ENCODE results near the gene ADK. TPM values are rescaled to one million over a fixed set of nuclear protein-coding genes. Genes with fewer than 3 reads are reported as not detected.

Gene ADK
- total RNA-seq, 4 donors from 2014 or later: 15.3 to 23.3 (median 20.8) TPM

GRCh38 chr10:74539317-74539716 lies 388.3 kb downstream of the ADK start:
- Histone ChIP-seq H3K36me3 (no peaks in the 10 kb centered on the region), H3K9me3 (no peaks in the 10 kb centered on the region), H3K27me3 (no peaks in the 10 kb centered on the region), H3K4me1 (no peaks in the 10 kb centered on the region), H3K4me3 (no peak overlapping the region), H3K27ac (no peak overlapping the region)
- ATAC-seq: no peak
- TF ChIP-seq POLR2AphosphoS5 (IDR thresholded peaks at IDR 0.05) (no peak), CTCF (IDR thresholded peaks at IDR 0.05) (no peak), EP300 (IDR thresholded peaks at IDR 0.05) (no peak), POLR2A (IDR thresholded peaks at IDR 0.05) (no peak)
- 88 to 92% methylated on average over 2 of the region's 2 CpGs for WGBS, 2 donors (ENCODE audit: low coverage in 1 of 2)

- H3K27ac ChIP-seq: no peak overlapping the region
- no peak overlapping the region for H3K4me3 ChIP-seq
- no peak for ATAC-seq
- no peaks in the 10 kb centered on the region for H3K36me3 ChIP-seq
- no peaks in the 10 kb centered on the region for H3K4me1 ChIP-seq
- no peaks in the 10 kb centered on the region for H3K9me3 ChIP-seq
- TF ChIP-seq POLR2A (IDR thresholded peaks at IDR 0.05): no peak
- TF ChIP-seq CTCF (IDR thresholded peaks at IDR 0.05): no peak
- no peak for TF ChIP-seq POLR2AphosphoS5 (IDR thresholded peaks at IDR 0.05)
- no peak for TF ChIP-seq EP300 (IDR thresholded peaks at IDR 0.05)
- WGBS, 2 donors (ENCODE audit: low coverage in 1 of 2): 80 to 100% methylated on average over 1 of the region's 1 CpG
- no peaks in the 10 kb centered on the region for H3K27me3 ChIP-seq
These were observed 390.4 kb downstream of the ADK start for GRCh38 chr10:74541375-74541774.

GRCh38 chr10:74542077-74542476 lies 391.1 kb downstream of the ADK start:
- TF ChIP-seq CTCF (IDR thresholded peaks at IDR 0.05) (no peak), POLR2AphosphoS5 (IDR thresholded peaks at IDR 0.05) (peak; percentile 90)
- Histone ChIP-seq H3K4me1 (no peaks in the 10 kb centered on the region), H3K9me3 (no peaks in the 10 kb centered on the region), H3K27ac (no peak overlapping the region), H3K27me3 (no peaks in the 10 kb centered on the region), H3K36me3 (no peaks in the 10 kb centered on the region), H3K4me3 (no peak overlapping the region)
- 33 to 50% methylated on average over 1 to 2 of the region's 2 CpGs for WGBS, 2 donors (ENCODE audit: low coverage in 1 of 2)
- peak; percentile 91 for ATAC-seq

- Histone ChIP-seq H3K27me3 (no peaks in the 10 kb centered on the region), H3K27ac (no peak overlapping the region), H3K36me3 (no peaks in the 10 kb centered on the region), H3K4me1 (no peaks in the 10 kb centered on the region), H3K9me3 (no peaks in the 10 kb centered on the region), H3K4me3 (no peak overlapping the region)
- ATAC-seq: no peak
- TF ChIP-seq CTCF (IDR thresholded peaks at IDR 0.05) (no peak), POLR2A (IDR thresholded peaks at IDR 0.05) (no peak), POLR2AphosphoS5 (IDR thresholded peaks at IDR 0.05) (no peak), EP300 (IDR thresholded peaks at IDR 0.05) (no peak)
- 45 to 57% methylated on average over 1 of the region's 1 CpG for WGBS, 2 donors (ENCODE audit: low coverage in 1 of 2)
These were observed 392.3 kb downstream of the ADK start for GRCh38 chr10:74543276-74543675.

- Histone ChIP-seq H3K4me1 (no peaks in the 10 kb centered on the region), H3K36me3 (no peaks in the 10 kb centered on the region), H3K4me3 (no peak overlapping the region), H3K27me3 (no peaks in the 10 kb centered on the region), H3K27ac (no peak overlapping the region), H3K9me3 (no peaks in the 10 kb centered on the region)
- no peak for TF ChIP-seq EP300 (IDR thresholded peaks at IDR 0.05)
- no peak for TF ChIP-seq POLR2AphosphoS5 (IDR thresholded peaks at IDR 0.05)
- TF ChIP-seq POLR2A (IDR thresholded peaks at IDR 0.05): no peak
- no peak for TF ChIP-seq CTCF (IDR thresholded peaks at IDR 0.05)
- ATAC-seq: no peak
- WGBS, 2 donors (ENCODE audit: low coverage in 1 of 2): 89 to 92% methylated on average over 1 to 2 of the region's 2 CpGs
These were observed 393.1 kb downstream of the ADK start for GRCh38 chr10:74544106-74544505.

Measured in gastroesophageal sphincter (tissue), 4 donors.